Ovary (tissue), 3 donors: ENCODE measurements around the gene THADA.

ENCODE experiments used
- CTCF ChIP-seq, 3 donors: fragments of 450-650 bp in 2 of 3; fragments of 200-600 bp in 1 of 3; IDR thresholded peaks; one replicate each; pipeline versions ENCODE4 v1.5.1 to v1.8.0; 2016 to 2022; ENCODE audit warnings: antibody characterized with exemption in 3 of 3, mild to moderate bottlenecking in 1 of 3
- POLR2A ChIP-seq: fragments of 450-650 bp; IDR thresholded peaks from one replicate; pipeline ENCODE4 v1.6.1; 2017; ENCODE audit warnings: antibody characterized with exemption, mild to moderate bottlenecking, moderate library complexity
- donor health status: DM: no; HTN: no; CAD: no.

- TF ChIP-seq CTCF (IDR thresholded peaks at IDR 0.05) (no peak), POLR2A (no peak)
Observed at GRCh38 chr2:43307973-43308372, 287.9 kb downstream of the THADA start.
